ENCODE data around the gene GAPDH. TPM values are rescaled to one million over a fixed set of nuclear protein-coding genes. Genes with fewer than 3 reads are reported as not detected.

GAPDH gene
- total RNA-seq, 1 donor from 2014 or later: 3,067 TPM

DNA sequence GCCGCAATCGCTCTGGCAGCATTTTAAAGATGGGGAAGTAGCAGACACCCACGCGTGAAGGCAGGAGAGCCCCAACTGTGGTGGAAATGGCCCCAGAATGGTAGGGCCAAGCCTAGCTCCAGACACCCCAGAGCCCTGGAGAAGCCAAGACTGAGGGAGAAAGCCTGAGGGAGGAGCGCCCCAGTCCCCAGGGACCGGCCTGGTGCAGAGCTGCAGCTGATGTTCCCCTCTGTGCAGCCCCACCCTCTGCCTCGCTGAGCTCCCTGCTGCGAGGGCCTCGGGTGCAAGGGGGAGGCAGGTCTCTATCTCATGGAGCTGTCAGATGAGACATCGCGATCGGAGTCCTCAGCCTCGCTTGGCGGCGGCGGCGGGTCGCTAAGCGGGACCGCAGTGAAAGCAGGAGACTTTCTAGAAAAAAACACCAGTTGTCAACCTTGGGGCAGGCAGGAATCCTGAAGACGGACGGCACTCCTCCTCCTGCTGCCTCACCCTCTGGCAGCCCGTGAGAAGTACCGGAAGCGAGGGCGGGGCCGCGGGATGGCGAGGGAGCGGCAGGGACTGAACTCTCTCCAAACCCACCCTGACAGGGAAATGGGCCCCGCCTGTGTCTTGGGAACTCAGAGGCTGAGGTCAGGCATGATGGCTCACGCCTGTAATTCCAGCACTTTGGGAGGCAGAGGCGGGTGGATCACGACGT, 6.0 kb downstream of the GAPDH start:
- H3K27me3 Mint-ChIP-seq (ENCODE audit: low read depth): no peaks in the 10 kb centered on the region
- H3K4me1 Mint-ChIP-seq (ENCODE audit: low read depth): peaks cover 56% of the 10 kb centered on the region
- DNase-seq (ENCODE audit: low spot score): peak; percentile 96
- H3K36me3 Mint-ChIP-seq (ENCODE audit: low read depth): peaks cover 25% of the 10 kb centered on the region
- H3K27ac Mint-ChIP-seq (ENCODE audit: unreplicated experiment): peak overlapping the region; percentile 96
- no peak for TF ChIP-seq CTCF (IDR thresholded peaks at IDR 0.05)
- H3K9me3 Mint-ChIP-seq (ENCODE audit: low read depth): no peaks in the 10 kb centered on the region
- peak overlapping the region; percentile 56 for H3K4me3 Mint-ChIP-seq (ENCODE audit: unreplicated experiment)

GRCh38 chr12:6541371-6542165, 7.3 kb downstream of the GAPDH start:
- no peak for TF ChIP-seq CTCF (IDR thresholded peaks at IDR 0.05)
- peak overlapping the region; percentile 96 for H3K27ac Mint-ChIP-seq (ENCODE audit: unreplicated experiment)
- peaks cover 25% of the 10 kb centered on the region for H3K36me3 Mint-ChIP-seq (ENCODE audit: low read depth)
- H3K4me1 Mint-ChIP-seq (ENCODE audit: low read depth): peaks cover 49% of the 10 kb centered on the region
- H3K9me3 Mint-ChIP-seq (ENCODE audit: low read depth): no peaks in the 10 kb centered on the region
- peak; percentile 93 for DNase-seq (ENCODE audit: low spot score)
- H3K4me3 Mint-ChIP-seq (ENCODE audit: unreplicated experiment): no peak overlapping the region
- no peaks in the 10 kb centered on the region for H3K27me3 Mint-ChIP-seq (ENCODE audit: low read depth)

DNA sequence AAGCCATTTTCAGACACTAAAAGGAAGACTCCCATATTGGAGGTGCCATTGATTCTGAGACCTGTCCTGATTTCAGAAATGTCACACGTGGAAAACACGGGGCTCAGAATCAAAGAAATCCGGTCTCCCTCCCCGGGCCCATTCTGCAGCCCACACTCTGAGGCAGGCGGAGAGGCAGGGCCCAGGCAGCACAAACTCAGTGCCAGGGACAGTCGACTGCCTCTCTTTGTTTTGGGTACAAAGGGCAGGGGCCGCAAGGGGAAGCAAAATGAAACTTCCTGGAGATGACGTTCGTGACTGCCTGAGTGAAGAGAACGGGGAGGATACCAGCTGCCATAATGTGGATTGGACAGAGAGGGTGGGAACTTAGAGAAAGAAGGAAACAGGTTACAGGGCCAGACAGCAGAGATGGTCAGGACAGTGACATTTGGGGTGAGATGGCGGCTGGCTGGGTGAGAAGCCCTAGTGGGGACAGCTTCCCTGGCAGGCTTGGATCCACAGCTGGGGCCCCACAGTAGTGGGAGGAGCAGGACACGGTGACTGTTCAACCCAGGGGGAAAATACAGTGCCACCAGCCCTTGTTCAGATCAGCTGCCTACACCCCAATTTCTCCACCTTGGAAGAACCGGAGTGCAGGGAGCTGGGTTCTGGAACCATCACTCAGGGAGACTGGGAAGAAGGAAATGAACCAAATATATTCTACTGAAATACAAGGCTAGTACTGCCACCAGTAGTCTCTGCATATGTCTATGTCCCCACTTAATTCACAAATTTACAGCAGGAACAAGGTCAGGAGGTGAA, 8.1 kb downstream of the GAPDH start:
- H3K4me1 Mint-ChIP-seq (ENCODE audit: low read depth): peaks cover 45% of the 10 kb centered on the region
- no peak for TF ChIP-seq CTCF (IDR thresholded peaks at IDR 0.05)
- no peak for DNase-seq (ENCODE audit: low spot score)
- no peaks in the 10 kb centered on the region for H3K27me3 Mint-ChIP-seq (ENCODE audit: low read depth)
- no peaks in the 10 kb centered on the region for H3K9me3 Mint-ChIP-seq (ENCODE audit: low read depth)
- H3K36me3 Mint-ChIP-seq (ENCODE audit: low read depth): peaks cover 24% of the 10 kb centered on the region
- peak overlapping the region; percentile 36 for H3K27ac Mint-ChIP-seq (ENCODE audit: unreplicated experiment)
- no peak overlapping the region for H3K4me3 Mint-ChIP-seq (ENCODE audit: unreplicated experiment)

DNA sequence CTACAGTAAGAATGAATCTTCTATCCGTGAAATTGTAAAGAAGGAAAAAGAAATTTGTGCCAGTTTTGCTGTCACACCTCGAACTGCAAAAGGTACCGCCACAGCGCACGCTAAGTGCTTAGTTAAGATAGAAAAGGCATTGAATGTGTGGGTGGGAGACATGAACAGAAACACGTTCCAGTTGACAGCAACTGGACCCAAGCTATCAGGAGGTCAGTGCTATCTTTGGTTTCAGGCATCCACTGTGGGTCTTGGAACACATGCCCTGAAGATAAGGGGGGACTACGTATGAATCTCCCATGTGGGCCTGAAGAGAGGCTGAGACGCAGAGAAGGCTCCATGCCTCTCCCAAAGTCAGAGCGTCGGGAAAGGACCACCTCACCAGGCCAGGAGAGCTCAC, 11.7 kb downstream of the GAPDH start:
- Mint-ChIP-seq H3K36me3 (ENCODE audit: low read depth) (peaks cover 22% of the 10 kb centered on the region), H3K4me1 (ENCODE audit: low read depth) (peaks cover 48% of the 10 kb centered on the region), H3K9me3 (ENCODE audit: low read depth) (no peaks in the 10 kb centered on the region), H3K27ac (ENCODE audit: unreplicated experiment) (no peak overlapping the region), H3K27me3 (ENCODE audit: low read depth) (no peaks in the 10 kb centered on the region), H3K4me3 (ENCODE audit: unreplicated experiment) (no peak overlapping the region)
- no peak for DNase-seq (ENCODE audit: low spot score)
- TF ChIP-seq CTCF (IDR thresholded peaks at IDR 0.05): no peak

DNA sequence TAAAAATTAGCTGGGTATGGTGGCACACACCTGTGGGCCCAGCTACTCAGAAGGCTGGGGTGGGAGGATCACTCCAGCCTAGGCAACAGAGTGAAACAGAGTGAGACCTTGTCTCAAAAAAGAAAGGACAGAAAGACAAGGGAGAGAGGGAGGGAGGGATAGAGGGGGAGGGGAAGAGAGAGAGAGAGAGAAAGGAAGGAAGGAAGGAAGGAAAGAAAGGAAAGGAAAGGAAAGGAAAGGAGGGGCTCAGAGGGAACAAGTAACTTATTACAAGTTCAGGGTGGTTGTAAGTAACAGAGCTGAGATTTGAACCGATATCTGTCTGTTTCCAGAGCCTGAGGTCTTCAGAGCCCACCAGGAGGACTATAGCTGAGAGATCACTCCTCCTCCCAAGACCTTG, 13.2 kb downstream of the GAPDH start:
- peak overlapping the region; percentile 57 for H3K4me3 Mint-ChIP-seq (ENCODE audit: unreplicated experiment)
- H3K27me3 Mint-ChIP-seq (ENCODE audit: low read depth): no peaks in the 10 kb centered on the region
- no peak for TF ChIP-seq CTCF (IDR thresholded peaks at IDR 0.05)
- H3K36me3 Mint-ChIP-seq (ENCODE audit: low read depth): peaks cover 17% of the 10 kb centered on the region
- H3K9me3 Mint-ChIP-seq (ENCODE audit: low read depth): no peaks in the 10 kb centered on the region
- no peak for DNase-seq (ENCODE audit: low spot score)
- peaks cover 50% of the 10 kb centered on the region for H3K4me1 Mint-ChIP-seq (ENCODE audit: low read depth)
- H3K27ac Mint-ChIP-seq (ENCODE audit: unreplicated experiment): peak overlapping the region; percentile 95

All from chondrocyte (in vitro differentiated cells).